ENCODE results near the gene ST6GALNAC4. TPM values are rescaled to one million over a fixed set of nuclear protein-coding genes. Genes with fewer than 3 reads are reported as not detected.

The ST6GALNAC4 gene
- polyA plus RNA-seq, 1 of the 3 experiments (the other 2 are of a cell fraction), result 30.2 TPM

DNA sequence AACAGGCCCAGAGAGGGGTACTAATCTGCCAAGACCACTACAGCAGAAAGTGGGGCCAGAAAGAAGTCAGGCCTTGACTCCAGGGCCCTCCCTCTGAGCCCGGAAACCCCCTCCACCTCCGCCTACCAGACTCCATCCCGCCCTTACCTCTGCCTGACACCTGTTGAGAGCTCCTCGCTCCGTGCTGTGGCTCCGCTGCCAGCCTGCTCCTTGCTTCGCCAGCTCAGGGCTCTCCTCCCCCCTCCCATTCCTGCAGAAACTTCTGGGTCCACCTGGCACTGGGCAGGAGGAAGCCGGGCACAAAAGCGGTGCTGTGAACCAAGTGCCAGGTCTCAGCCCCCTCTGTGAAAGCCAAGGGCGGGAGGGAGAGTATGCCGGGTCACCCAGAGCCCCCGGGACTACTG is 11.1 kb downstream of the ST6GALNAC4 start (continued):
- no peak for TF ChIP-seq NFIC (IDR thresholded peaks at IDR 0.05; ENCODE audit: borderline replicate concordance)
- TF ChIP-seq FOSL2 (IDR thresholded peaks at IDR 0.05; ENCODE audit: borderline replicate concordance, low read depth), result no peak

DNA sequence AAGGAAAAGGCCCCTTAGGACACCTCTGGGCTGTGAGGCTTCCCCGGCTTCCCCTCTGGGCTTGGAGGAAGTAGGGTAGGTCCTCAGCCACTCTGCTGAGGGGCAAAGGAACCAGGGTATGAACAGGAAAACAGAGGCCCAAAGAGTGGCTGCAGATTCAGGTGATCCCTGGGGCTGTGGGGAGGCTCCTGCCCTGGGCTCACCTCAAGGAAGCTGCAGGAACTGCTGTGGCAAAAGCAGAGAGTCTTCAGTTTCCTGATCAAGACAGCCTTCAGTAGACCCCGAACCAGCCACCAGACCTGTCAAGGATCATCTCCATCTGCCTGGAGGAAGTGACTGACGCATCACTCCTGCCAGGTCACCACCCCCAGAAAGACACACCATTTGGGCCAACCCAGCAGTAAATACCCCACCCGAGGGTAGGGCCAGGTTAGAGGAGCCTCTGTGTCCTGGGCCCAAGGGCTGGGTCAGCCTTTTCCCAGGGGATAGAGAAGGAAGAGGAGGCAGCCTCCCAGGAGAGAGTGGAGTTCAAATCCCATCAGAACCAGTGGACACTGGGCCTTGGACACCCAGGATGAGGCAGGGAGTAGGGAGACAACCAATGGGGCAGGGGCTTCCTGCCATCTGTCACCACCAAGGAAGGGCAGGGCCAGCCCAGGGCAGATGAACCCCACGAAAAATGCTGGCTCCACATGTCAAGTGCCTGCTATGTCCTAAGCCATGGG is 11.7 kb downstream of the ST6GALNAC4 start:
- Histone ChIP-seq H3K79me2 (ENCODE audit: insufficient read depth) (no peaks in the 10 kb centered on the region), H3K4me2 (no peak overlapping the region), H3K36me3 (replicated peaks in 1 of 2; ENCODE audit: control insufficient read depth in 1 of 2, insufficient read depth in 2 of 2, low read length in 1 of 2) (no peaks in the 10 kb centered on the region), H3K9ac (no peak overlapping the region), H2AFZ (ENCODE audit: low read depth) (no peak overlapping the region), H3K27ac (ENCODE audit: low read depth in 2 of 2, low read length in 1 of 2) (no peak overlapping the region; a peak in 1 of 4 replicates), H3K9me2 (no peaks in the 10 kb centered on the region), H3K27me3 (ENCODE audit: insufficient read depth) (no peaks in the 10 kb centered on the region), H3F3A (replicated peaks; ENCODE audit: insufficient read depth) (peaks cover 3% of the 10 kb centered on the region), H3K4me1 (ENCODE audit: control insufficient read depth in 1 of 2, insufficient read depth in 2 of 2, low read depth in 1 of 2, low read length in 1 of 2) (peaks cover 0 to 15% of the 10 kb centered on the region in 2 experiments; a peak in 1 of 4 replicates), H3K9me3 (no peaks in the 10 kb centered on the region), H4K20me1 (ENCODE audit: insufficient read depth) (no peaks in the 10 kb centered on the region), H3K4me3 (ENCODE audit: low read depth in 2 of 2, low read length in 1 of 2) (no peak overlapping the region)
- TF ChIP-seq NFIC (IDR thresholded peaks at IDR 0.05; ENCODE audit: borderline replicate concordance) (no peak), RXRA (IDR thresholded peaks at IDR 0.05; ENCODE audit: borderline replicate concordance, low read depth) (no peak), POLR2AphosphoS5 (IDR thresholded peaks at IDR 0.05; ENCODE audit: low read depth, low read length) (no peak), RFX5 (IDR thresholded peaks at IDR 0.05; ENCODE audit: low read length) (no peak), FOXJ3 (CRISPR knock-in tag; IDR thresholded peaks at IDR 0.05) (no peak), USF1 (IDR thresholded peaks at IDR 0.05; ENCODE audit: borderline replicate concordance, low read depth) (no peak), RAD21 (IDR thresholded peaks at IDR 0.05; ENCODE audit: low read length) (no peak), RCOR1 (IDR thresholded peaks at IDR 0.05; ENCODE audit: low read length) (no peak)
- TF ChIP-seq, protein P1, sequence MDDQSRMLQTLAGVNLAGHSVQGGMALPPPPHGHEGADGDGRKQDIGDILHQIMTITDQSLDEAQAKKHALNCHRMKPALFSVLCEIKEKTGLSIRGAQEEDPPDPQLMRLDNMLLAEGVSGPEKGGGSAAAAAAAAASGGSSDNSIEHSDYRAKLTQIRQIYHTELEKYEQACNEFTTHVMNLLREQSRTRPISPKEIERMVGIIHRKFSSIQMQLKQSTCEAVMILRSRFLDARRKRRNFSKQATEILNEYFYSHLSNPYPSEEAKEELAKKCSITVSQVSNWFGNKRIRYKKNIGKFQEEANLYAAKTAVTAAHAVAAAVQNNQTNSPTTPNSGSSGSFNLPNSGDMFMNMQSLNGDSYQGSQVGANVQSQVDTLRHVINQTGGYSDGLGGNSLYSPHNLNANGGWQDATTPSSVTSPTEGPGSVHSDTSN (IDR thresholded peaks at IDR 0.05), result no peak
- 66% methylated on average over 3 of the region's 5 CpGs for WGBS (ENCODE audit: low lambda C conversion rate)
- DNase-seq, result no peak
- POLR2A ChIA-PET, result interaction anchor here (1.0 kb wide), 1 partner anchor 10 kb away, joined by 4 read pairs; no protein-coding TSS in a partner anchor
- CTCF ChIA-PET, result interaction anchor here (1.2 to 1.8 kb wide), 3 partner anchors 31 to 170 kb away, joined by 4 to 5 read pairs (median 4); partner anchors contain the start of gene TOR2A

DNA sequence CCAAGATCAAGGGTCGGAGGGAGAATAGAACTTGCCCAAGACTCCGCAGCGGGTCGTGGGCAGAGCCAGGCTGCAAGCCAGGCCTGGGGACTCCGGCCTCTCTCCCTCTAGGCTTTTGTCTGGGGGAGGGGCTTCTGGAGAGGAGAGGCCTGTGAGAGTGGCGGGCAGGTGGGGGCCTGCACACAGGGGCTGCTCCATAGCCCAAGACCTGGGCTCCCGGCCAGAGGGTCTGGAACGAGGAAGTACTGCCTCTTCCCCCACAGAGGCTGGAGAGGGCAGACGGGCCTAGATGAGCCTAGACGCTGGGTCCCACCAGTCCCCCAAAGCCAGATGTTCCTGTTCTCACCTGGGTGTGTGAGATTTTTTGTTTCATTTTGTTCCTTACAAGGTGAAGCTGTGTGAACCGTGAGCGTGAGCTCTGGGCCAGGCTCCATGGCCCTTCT is 12.3 kb downstream of the ST6GALNAC4 start:
- Histone ChIP-seq H3K27ac (ENCODE audit: low read depth in 2 of 2, low read length in 1 of 2) (no peak overlapping the region; a peak in 1 of 4 replicates), H3F3A (replicated peaks; ENCODE audit: insufficient read depth) (peaks cover 3% of the 10 kb centered on the region), H3K9ac (no peak overlapping the region), H3K27me3 (ENCODE audit: insufficient read depth) (no peaks in the 10 kb centered on the region), H3K4me2 (no peak overlapping the region), H3K4me3 (ENCODE audit: low read depth in 2 of 2, low read length in 1 of 2) (no peak overlapping the region), H3K9me2 (no peaks in the 10 kb centered on the region), H4K20me1 (ENCODE audit: insufficient read depth) (no peaks in the 10 kb centered on the region), H3K4me1 (ENCODE audit: control insufficient read depth in 1 of 2, insufficient read depth in 2 of 2, low read depth in 1 of 2, low read length in 1 of 2) (peaks cover 4 to 20% of the 10 kb centered on the region in 2 experiments; a peak in 2 of 4 replicates), H2AFZ (ENCODE audit: low read depth) (no peak overlapping the region), H3K79me2 (ENCODE audit: insufficient read depth) (no peaks in the 10 kb centered on the region), H3K9me3 (no peaks in the 10 kb centered on the region), H3K36me3 (replicated peaks in 1 of 2; ENCODE audit: control insufficient read depth in 1 of 2, insufficient read depth in 2 of 2, low read length in 1 of 2) (no peaks in the 10 kb centered on the region)
- ChIA-PET CTCF (interaction anchor here (1.2 to 1.8 kb wide), 3 partner anchors 31 to 170 kb away, joined by 4 to 5 read pairs (median 4); partner anchors contain the start of gene TOR2A), POLR2A (no interaction called here)
- DNase-seq, result peak; percentile 39
- WGBS (ENCODE audit: low lambda C conversion rate), result 82% methylated on average over 8 of the region's 12 CpGs
- TF ChIP-seq RXRA (IDR thresholded peaks at IDR 0.05; ENCODE audit: borderline replicate concordance, low read depth) (no peak), EP300 (IDR thresholded peaks at IDR 0.05; ENCODE audit: borderline replicate concordance in 1 of 2, low read depth in 1 of 2, low read length in 1 of 2) (no peak), RCOR1 (IDR thresholded peaks at IDR 0.05; ENCODE audit: low read length) (no peak), JUND (IDR thresholded peaks at IDR 0.05) (no peak), SMC3 (IDR thresholded peaks at IDR 0.05; ENCODE audit: low read depth, low read length) (no peak), TCF12 (IDR thresholded peaks at IDR 0.05) (no peak), YY1 (IDR thresholded peaks at IDR 0.05; ENCODE audit: low read depth) (no peak), ELF1 (IDR thresholded peaks at IDR 0.05) (no peak), NRF1 (IDR thresholded peaks at IDR 0.05; ENCODE audit: low read depth, low read length) (no peak), RAD21 (IDR thresholded peaks at IDR 0.05; ENCODE audit: low read length) (no peak), MEF2A (IDR thresholded peaks at IDR 0.05; ENCODE audit: borderline replicate concordance, low read depth) (no peak), TAF1 (IDR thresholded peaks at IDR 0.05; ENCODE audit: borderline replicate concordance, low read depth, low read length) (no peak), USF1 (IDR thresholded peaks at IDR 0.05; ENCODE audit: borderline replicate concordance, low read depth) (no peak), FOXM1 (IDR thresholded peaks at IDR 0.05; ENCODE audit: low read depth) (no peak), CHD2 (IDR thresholded peaks at IDR 0.05; ENCODE audit: low read length, partially characterized antibody) (no peak), RFX5 (IDR thresholded peaks at IDR 0.05; ENCODE audit: low read length) (no peak), EZH2phosphoT487 (IDR thresholded peaks at IDR 0.05; ENCODE audit: borderline replicate concordance, low read depth) (no peak)
- TF ChIP-seq, protein P1 (IDR thresholded peaks at IDR 0.05), result no peak
